ENCODE results near the gene LIME1. TPM values are rescaled to one million over a fixed set of nuclear protein-coding genes. Genes with fewer than 3 reads are reported as not detected.

The LIME1 gene
- total and polyA plus RNA-seq, 2 of the 8 experiments (the other 6 are each of a cell fraction or from before 2014, with no cell fraction given): 4.5 to 5.9 TPM

DNA sequence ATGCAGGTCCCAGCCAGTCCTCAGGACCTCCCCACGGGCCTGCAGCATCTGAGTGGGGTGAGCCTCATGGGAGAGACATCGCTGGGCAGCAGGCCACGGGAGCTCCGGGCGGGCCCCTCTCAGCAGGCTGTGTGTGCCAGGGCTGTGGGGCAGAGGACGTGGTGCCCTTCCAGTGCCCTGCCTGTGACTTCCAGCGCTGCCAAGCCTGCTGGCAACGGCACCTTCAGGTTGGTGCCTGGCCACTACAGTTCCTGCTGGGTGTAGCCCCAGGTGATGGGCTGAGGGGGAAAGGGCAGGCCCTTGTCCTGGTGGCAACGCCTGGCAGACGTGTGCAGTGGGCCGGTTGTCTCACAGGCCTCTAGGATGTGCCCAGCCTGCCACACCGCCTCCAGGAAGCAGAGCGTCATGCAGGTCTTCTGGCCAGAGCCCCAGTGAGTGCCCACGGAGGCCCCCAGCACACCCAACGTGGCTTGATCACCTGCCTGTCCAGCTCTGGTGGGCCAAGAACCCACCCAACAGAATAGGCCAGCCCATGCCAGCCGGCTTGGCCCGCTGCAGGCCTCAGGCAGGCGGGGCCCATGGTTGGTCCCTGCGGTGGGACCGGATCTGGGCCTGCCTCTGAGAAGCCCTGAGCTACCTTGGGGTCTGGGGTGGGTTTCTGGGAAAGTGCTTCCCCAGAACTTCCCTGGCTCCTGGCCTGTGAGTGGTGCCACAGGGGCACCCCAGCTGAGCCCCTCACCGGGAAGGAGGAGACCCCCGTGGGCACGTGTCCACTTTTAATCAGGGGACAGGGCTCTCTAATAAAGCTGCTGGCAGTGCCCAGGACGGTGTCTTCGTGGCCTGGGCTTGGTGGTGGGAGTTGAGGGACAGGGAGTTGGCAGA is 40.8 kb upstream of the LIME1 start:
- H2BK12ac ChIP-seq (ENCODE audit: low read depth, low read length): no peak overlapping the region
- TF ChIP-seq SIRT6 (IDR thresholded peaks at IDR 0.05; ENCODE audit: low read length): no peak
- TF ChIP-seq, protein P1, sequence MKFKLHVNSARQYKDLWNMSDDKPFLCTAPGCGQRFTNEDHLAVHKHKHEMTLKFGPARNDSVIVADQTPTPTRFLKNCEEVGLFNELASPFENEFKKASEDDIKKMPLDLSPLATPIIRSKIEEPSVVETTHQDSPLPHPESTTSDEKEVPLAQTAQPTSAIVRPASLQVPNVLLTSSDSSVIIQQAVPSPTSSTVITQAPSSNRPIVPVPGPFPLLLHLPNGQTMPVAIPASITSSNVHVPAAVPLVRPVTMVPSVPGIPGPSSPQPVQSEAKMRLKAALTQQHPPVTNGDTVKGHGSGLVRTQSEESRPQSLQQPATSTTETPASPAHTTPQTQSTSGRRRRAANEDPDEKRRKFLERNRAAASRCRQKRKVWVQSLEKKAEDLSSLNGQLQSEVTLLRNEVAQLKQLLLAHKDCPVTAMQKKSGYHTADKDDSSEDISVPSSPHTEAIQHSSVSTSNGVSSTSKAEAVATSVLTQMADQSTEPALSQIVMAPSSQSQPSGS (IDR thresholded peaks at IDR 0.05; ENCODE audit: low read length): peak; percentile 9; the same call in 1 of the 2 replicates
- H3K9ac ChIP-seq (replicated peaks in 1 of 4; ENCODE audit: extremely low read depth in 1 of 4, low read depth in 3 of 4, low read length in 3 of 4): no peak overlapping the region
- peak overlapping the region in 1 of 2 experiments; percentile 65; a peak in 2 of 4 replicates for H3K4me2 ChIP-seq (ENCODE audit: insufficient read depth in 1 of 2, low read depth in 2 of 2, low read length in 2 of 2)
- CTCF ChIA-PET (ENCODE audit: partially characterized antibody): interaction anchor here (0.6 to 1.1 kb wide), 4 partner anchors 12 to 1534 kb away, joined by 3 to 4 read pairs (median 3); partner anchors contain the start of genes ARFRP1, PTK6 and ZGPAT
- no peak overlapping the region for H2BK120ac ChIP-seq (replicated peaks; ENCODE audit: low read depth, low read length)
- H3K23me2 ChIP-seq (ENCODE audit: low read depth, low read length): peaks cover 8% of the 10 kb centered on the region; the same call in 1 of the 2 replicates
- WGBS, 2 experiments (ENCODE audit: extremely low coverage in 1 of 2, insufficient coverage in 1 of 2, insufficient read length in 1 of 2, insufficient replicate concordance in 2 of 2, low coverage in 1 of 2, low lambda C conversion rate in 2 of 2, missing lambda C conversion rate in 1 of 2): 91% methylated on average over 25 of the region's 25 CpGs; no CpG with 5 or more reads in 1 of the 2 experiments
- DNase-seq (ENCODE audit: low read depth in 1 of 2, low spot score in 2 of 2) (no peak), FAIRE-seq (no peak)
- H2BK5ac ChIP-seq (ENCODE audit: low read depth, low read length): peak overlapping the region; percentile 13; the same call in 1 of the 2 replicates
- no peak overlapping the region for H2BK15ac ChIP-seq (ENCODE audit: low read length)
- H3K27ac ChIP-seq (ENCODE audit: low read depth, low read length): no peak overlapping the region
- POLR2A ChIA-PET (ENCODE audit: partially characterized antibody): interaction anchor here (0.8 to 4.2 kb wide), 12 partner anchors 8 to 199 kb away, joined by 3 to 49 read pairs (median 6); partner anchors contain the start of genes ARFRP1, LIME1, RTEL1 and ZGPAT
- no peak overlapping the region for H3K4ac ChIP-seq (replicated peaks; ENCODE audit: insufficient read length, low read depth, low read length)
- no peak overlapping the region for H3K56ac ChIP-seq (replicated peaks; ENCODE audit: insufficient read length, low read depth, low read length)
- H2AFZ ChIP-seq (ENCODE audit: low read length): no peak overlapping the region
- H4K20me1 ChIP-seq (replicated peaks in 1 of 2; ENCODE audit: control insufficient read depth in 1 of 2, insufficient read depth in 2 of 2, low read length in 2 of 2): peaks cover 0 to 15% of the 10 kb centered on the region in 2 experiments
- H4K91ac ChIP-seq (replicated peaks; ENCODE audit: insufficient read length, low read length): no peak overlapping the region
- H4K8ac ChIP-seq (ENCODE audit: extremely low read depth, insufficient read depth, low read length): peak overlapping the region; percentile 72
- no peaks in the 10 kb centered on the region for H3K79me1 ChIP-seq (ENCODE audit: low read depth, low read length)
- H2AK5ac ChIP-seq (ENCODE audit: low read depth, low read length): no peak overlapping the region
- H2BK20ac ChIP-seq (ENCODE audit: low read length): no peak overlapping the region
- H3K14ac ChIP-seq (ENCODE audit: insufficient read length): no peak overlapping the region
- no peak overlapping the region for H3K4me3 ChIP-seq (ENCODE audit: extremely low read depth in 1 of 4, insufficient read depth in 2 of 4, low read depth in 3 of 4, low read length in 4 of 4)
- H4K5ac ChIP-seq (ENCODE audit: insufficient read length, low read depth, low read length): no peak overlapping the region
- peaks cover 0 to 3% (median 0%) of the 10 kb centered on the region in 4 experiments; a peak in 1 of 8 replicates for H3K36me3 ChIP-seq (ENCODE audit: control insufficient read depth in 2 of 4, insufficient read depth in 4 of 4, low read length in 3 of 4)
- no peaks in the 10 kb centered on the region for H3K79me2 ChIP-seq (ENCODE audit: control insufficient read depth in 1 of 2, insufficient read depth in 2 of 2, low read length in 2 of 2)
- no peaks in the 10 kb centered on the region for H3K27me3 ChIP-seq (replicated peaks in 1 of 4; ENCODE audit: control insufficient read depth in 3 of 4, extremely low read depth in 1 of 4, insufficient read depth in 3 of 4, low read length in 3 of 4)
- H3K23ac ChIP-seq (ENCODE audit: insufficient read length): no peak overlapping the region
- H3K4me1 ChIP-seq (replicated peaks in 1 of 4; ENCODE audit: control insufficient read depth in 3 of 4, insufficient read depth in 4 of 4, low read length in 3 of 4): peaks cover 0 to 12% (median 7%) of the 10 kb centered on the region in 4 experiments; a peak in 4 of 7 replicates
- H3K9me3 ChIP-seq (ENCODE audit: insufficient read depth in 2 of 2, low read depth in 1 of 2, low read length in 1 of 2): no peaks in the 10 kb centered on the region; a peak in 1 of 4 replicates
- no peak overlapping the region for H3K18ac ChIP-seq (ENCODE audit: extremely low read depth, low read length)
